Panc1 (cell line): ENCODE results near the gene NWD2. TPM values are rescaled to one million over a fixed set of nuclear protein-coding genes. Genes with fewer than 3 reads are reported as not detected.

ENCODE experiments used
- ATAC-seq: fragments of 200-7000 bp; cut with Tn5 transposase; 2 replicates; pipeline ENCODE4 v1.9.1; 2020; ENCODE audit warnings: mild to moderate bottlenecking, moderate library complexity
- BruUV-seq: library from RNA; stranded (reverse); fragments of 400-500 nt; replicated peaks from 2 replicates; lab custom pipeline; 2021; lab: Mats Ljungman, UMichigan
- CTCF ChIA-PET: fragments of 300-600 bp; sonication (Branson Sonifier 250); formaldehyde crosslinking; loops from one replicate; lab custom pipeline; 2022; ENCODE audit warnings: antibody characterized with exemption; lab: Charles Lee
- POLR2A ChIA-PET: fragments of 300-600 bp; sonication (Branson Sonifier 250); formaldehyde crosslinking; loops from one replicate; lab custom pipeline; 2022; ENCODE audit warnings: antibody characterized with exemption; lab: Charles Lee
- DNase-seq: peaks from one replicate; pipeline ENCODE4 v3.0.0-alpha.2; 2010; ENCODE audit warnings: low read depth, low spot score
- H3K27ac ChIP-seq: 2 replicates; pipeline ENCODE4 v1.5.1; 2011; ENCODE audit warnings: mild to moderate bottlenecking, low read length, inconsistent platforms
- H3K27me3 ChIP-seq: fragments of 200-500 bp; sonication (Bioruptor generic); 2 replicates; pipeline ENCODE4 v1.6.0; 2014; ENCODE audit warnings: low read length, inconsistent platforms; ENCODE audit not compliant: control insufficient read depth, insufficient read depth
- H3K36me3 ChIP-seq: fragments of 200-500 bp; sonication (Bioruptor generic); 2 replicates; pipeline ENCODE4 v1.5.1; 2014; ENCODE audit warnings: inconsistent platforms, mild to moderate bottlenecking, low read length, moderate library complexity; ENCODE audit not compliant: control insufficient read depth, insufficient read depth
- H3K4me1 ChIP-seq: 2 replicates; pipeline ENCODE4 v1.5.1; 2011; ENCODE audit warnings: inconsistent platforms, mild to moderate bottlenecking, low read length, moderate library complexity; ENCODE audit not compliant: control insufficient read depth, insufficient read depth
- H3K4me3 ChIP-seq, 2 experiments: 2 replicates each; pipeline ENCODE4 v1.5.1; 2011 to 2012; ENCODE audit warnings: low read depth in 2 of 2, low read length in 2 of 2, mild to moderate bottlenecking in 2 of 2, inconsistent platforms in 1 of 2, moderate library complexity in 1 of 2
- H3K9me3 ChIP-seq: fragments of 200-500 bp; sonication (Bioruptor generic); 2 replicates; pipeline ENCODE4 v1.5.1; 2014; ENCODE audit warnings: low read depth, mild to moderate bottlenecking, inconsistent platforms, low read length, moderate library complexity; ENCODE audit not compliant: control insufficient read depth, insufficient read depth
- CTCF ChIP-seq: fragments of 450-650 bp; IDR thresholded peaks from 2 replicates; pipeline ENCODE4 v1.5.1; 2017; ENCODE audit warnings: mild to moderate bottlenecking
- POLR2AphosphoS5 ChIP-seq: IDR thresholded peaks from 2 replicates; pipeline ENCODE4 v1.6.1; 2012; ENCODE audit warnings: mild to moderate bottlenecking, low read depth, low read length, moderate library complexity
- REST ChIP-seq, 2 experiments: IDR thresholded peaks; 2 replicates each; pipeline ENCODE4 v1.6.1; 2011 to 2012; ENCODE audit warnings: low read depth in 2 of 2, control low read depth in 1 of 2, low read length in 1 of 2, mild to moderate bottlenecking in 1 of 2, moderate library complexity in 1 of 2; ENCODE audit not compliant: insufficient read depth in 1 of 2
- SIN3A ChIP-seq: IDR thresholded peaks from 2 replicates; pipeline ENCODE4 v1.6.1; 2012; ENCODE audit warnings: low read depth, mild to moderate bottlenecking, low read length, moderate library complexity, borderline replicate concordance; ENCODE audit not compliant: insufficient read depth
- TCF7L2 ChIP-seq: IDR thresholded peaks from 2 replicates; pipeline ENCODE4 v1.6.1; 2011; ENCODE audit warnings: mild to moderate bottlenecking, low read depth, low read length, inconsistent platforms
- in situ Hi-C: cut with HindIII; loops from 2 replicates; pipeline ENCODE4 v1.10.0; 2016; ENCODE audit warnings: low sequenced_read_pairs, low pct_unique_long_range_greater_than_20kb
- intact Hi-C: fragments of 100-400 bp; cut with micrococcal nuclease; formaldehyde crosslinking; loops from one replicate; pipeline ENCODE4 v1.10.0; 2022; ENCODE audit not compliant: unreplicated experiment
- total RNA-seq: library from RNA; stranded (reverse); gene quantifications from one replicate; pipeline ENCODE4 v1.2.1, GENCODE V29; 2021; ENCODE audit not compliant: unreplicated experiment

NWD2 gene
- total RNA-seq, 1 experiment from 2014 or later, result not detected

- Histone ChIP-seq H3K27me3 (no peaks in the 10 kb centered on the region), H3K4me1 (no peaks in the 10 kb centered on the region), H3K4me3 (no peak overlapping the region), H3K36me3 (no peaks in the 10 kb centered on the region), H3K27ac (no peak overlapping the region), H3K9me3 (no peaks in the 10 kb centered on the region)
- DNase-seq (no peak), ATAC-seq (no peak)
- POLR2A ChIA-PET, result no interaction called here
- BruUV-seq, result no TSS peak
- CTCF ChIA-PET, result interaction anchor here (1.1 kb wide), 1 partner anchor 30 kb away, joined by 3 read pairs; no protein-coding TSS in a partner anchor
- in situ Hi-C loops, result no loop called here
- TF ChIP-seq REST (IDR thresholded peaks at IDR 0.05; ENCODE audit: insufficient read depth in 1 of 2, low read depth in 2 of 2, low read length in 1 of 2) (no peak), POLR2AphosphoS5 (no peak), TCF7L2 (no peak), CTCF (no peak), SIN3A (no peak)
- intact Hi-C loops, result no loop called here
These were observed 114.2 kb downstream of the NWD2 start for GRCh38 chr4:37358748-37359147.

GRCh38 chr4:37359261-37359660, 114.7 kb downstream of the NWD2 start:
- ATAC-seq (no peak), DNase-seq (no peak)
- Histone ChIP-seq H3K27me3 (no peaks in the 10 kb centered on the region), H3K4me3 (no peak overlapping the region), H3K9me3 (no peaks in the 10 kb centered on the region), H3K4me1 (no peaks in the 10 kb centered on the region), H3K36me3 (no peaks in the 10 kb centered on the region), H3K27ac (no peak overlapping the region)
- TF ChIP-seq POLR2AphosphoS5 (no peak), TCF7L2 (no peak), SIN3A (no peak), REST (IDR thresholded peaks at IDR 0.05; ENCODE audit: insufficient read depth in 1 of 2, low read depth in 2 of 2, low read length in 1 of 2) (no peak), CTCF (no peak)
- intact Hi-C loops, result no loop called here
- in situ Hi-C loops, result no loop called here
- POLR2A ChIA-PET, result no interaction called here
- BruUV-seq, result no TSS peak
- CTCF ChIA-PET, result interaction anchor here (1.1 kb wide), 1 partner anchor 30 kb away, joined by 3 read pairs; no protein-coding TSS in a partner anchor
